ENCODE measurements around the gene CRADD.

DNA sequence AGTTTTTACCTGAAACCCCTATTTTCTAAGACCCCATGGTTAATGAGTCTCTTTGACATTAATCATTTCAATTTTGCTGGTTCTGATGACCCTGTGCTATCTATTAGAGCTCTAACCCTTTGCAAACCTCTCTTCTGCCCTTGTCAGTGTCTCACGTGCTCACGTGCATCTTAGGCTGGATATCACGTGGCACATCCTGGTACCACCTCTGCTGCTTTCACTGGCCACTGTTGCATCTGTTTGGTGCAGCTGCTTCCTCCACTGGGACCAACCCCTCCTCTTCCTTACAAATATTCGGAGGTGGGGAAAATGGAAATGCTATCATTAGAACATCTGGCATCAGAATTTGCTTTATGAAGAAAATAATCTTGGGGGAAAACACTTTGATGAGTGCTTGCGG, 119.6 kb downstream of the CRADD start:
- TF ChIP-seq GATA1 (IDR thresholded peaks at IDR 0.05; ENCODE audit: low read depth, low read length), result no peak
- no peak for TF ChIP-seq POLR2A (IDR thresholded peaks at IDR 0.05; ENCODE audit: low read length)
